ENCODE data around the gene POU6F2.
A peak's percentile ranks its signal among the peaks of the same experiment; 100 is the strongest.

The POU6F2 gene

GRCh38 chr7:39465055-39465929 is 487.6 kb downstream of the POU6F2 start:
- no peak for TF ChIP-seq ZBTB7A (IDR thresholded peaks at IDR 0.05; ENCODE audit: low read depth)
- no peak for TF ChIP-seq TAF1 (IDR thresholded peaks at IDR 0.05; ENCODE audit: low read depth)
- no peak for TF ChIP-seq CREB1 (IDR thresholded peaks at IDR 0.05; ENCODE audit: low read depth)
- TF ChIP-seq EGR1 (IDR thresholded peaks at IDR 0.05) = no peak
- TF ChIP-seq RAD21 (IDR thresholded peaks at IDR 0.05; ENCODE audit: low read depth) = peak; percentile 80
- TF ChIP-seq FOXM1 (IDR thresholded peaks at IDR 0.05; ENCODE audit: borderline replicate concordance, low read depth) = no peak
- no peak for TF ChIP-seq EP300 (IDR thresholded peaks at IDR 0.05; ENCODE audit: borderline replicate concordance)
- no peak for TF ChIP-seq NFIC (IDR thresholded peaks at IDR 0.05)
- no peak for TF ChIP-seq REST (IDR thresholded peaks at IDR 0.05; ENCODE audit: low read depth)
- peak; percentile 69 for TF ChIP-seq TEAD4 (IDR thresholded peaks at IDR 0.05)
- no peak for TF ChIP-seq MAX (IDR thresholded peaks at IDR 0.05)
- TF ChIP-seq USF1 (IDR thresholded peaks at IDR 0.05) = no peak
- TF ChIP-seq TCF12 (IDR thresholded peaks at IDR 0.05; ENCODE audit: low read depth) = no peak

GRCh38 chr7:39468261-39468660 is 490.6 kb downstream of the POU6F2 start:
- TF ChIP-seq TEAD4 (IDR thresholded peaks at IDR 0.05) (no peak), EP300 (IDR thresholded peaks at IDR 0.05; ENCODE audit: borderline replicate concordance) (no peak), RAD21 (IDR thresholded peaks at IDR 0.05; ENCODE audit: low read depth) (no peak), CEBPB (IDR thresholded peaks at IDR 0.05) (no peak), USF1 (IDR thresholded peaks at IDR 0.05) (no peak), MAX (IDR thresholded peaks at IDR 0.05) (no peak), ZBTB7A (IDR thresholded peaks at IDR 0.05; ENCODE audit: low read depth) (no peak), TCF12 (IDR thresholded peaks at IDR 0.05; ENCODE audit: low read depth) (no peak), EGR1 (IDR thresholded peaks at IDR 0.05) (no peak), CREB1 (IDR thresholded peaks at IDR 0.05; ENCODE audit: low read depth) (no peak)

GRCh38 chr7:39468808-39469374 is 491.2 kb downstream of the POU6F2 start:
- TF ChIP-seq NFIC (IDR thresholded peaks at IDR 0.05) (no peak), MAX (IDR thresholded peaks at IDR 0.05) (no peak), TEAD4 (IDR thresholded peaks at IDR 0.05) (no peak), TCF12 (IDR thresholded peaks at IDR 0.05; ENCODE audit: low read depth) (no peak), RAD21 (IDR thresholded peaks at IDR 0.05; ENCODE audit: low read depth) (no peak), ZBTB7A (IDR thresholded peaks at IDR 0.05; ENCODE audit: low read depth) (no peak), EGR1 (IDR thresholded peaks at IDR 0.05) (no peak), USF1 (IDR thresholded peaks at IDR 0.05) (no peak), CREB1 (IDR thresholded peaks at IDR 0.05; ENCODE audit: low read depth) (no peak), CEBPB (IDR thresholded peaks at IDR 0.05) (no peak), EP300 (IDR thresholded peaks at IDR 0.05; ENCODE audit: borderline replicate concordance) (no peak)

GRCh38 chr7:39480901-39481300 is 503.2 kb downstream of the POU6F2 start:
- no peak for TF ChIP-seq CREB1 (IDR thresholded peaks at IDR 0.05; ENCODE audit: low read depth)
- no peak for TF ChIP-seq TCF12 (IDR thresholded peaks at IDR 0.05; ENCODE audit: low read depth)
- no peak for TF ChIP-seq TAF1 (IDR thresholded peaks at IDR 0.05; ENCODE audit: low read depth)
- no peak for TF ChIP-seq EP300 (IDR thresholded peaks at IDR 0.05; ENCODE audit: borderline replicate concordance)
- no peak for TF ChIP-seq NFIC (IDR thresholded peaks at IDR 0.05)
- no peak for TF ChIP-seq EGR1 (IDR thresholded peaks at IDR 0.05)
- no peak for TF ChIP-seq CEBPB (IDR thresholded peaks at IDR 0.05)
- TF ChIP-seq MAX (IDR thresholded peaks at IDR 0.05) = no peak
- no peak for TF ChIP-seq RAD21 (IDR thresholded peaks at IDR 0.05; ENCODE audit: low read depth)
- no peak for TF ChIP-seq USF1 (IDR thresholded peaks at IDR 0.05)

GRCh38 chr7:39488467-39489393 is 511.0 kb downstream of the POU6F2 start:
- TF ChIP-seq EGR1 (IDR thresholded peaks at IDR 0.05) (no peak), MAX (IDR thresholded peaks at IDR 0.05) (no peak), ZBTB7A (IDR thresholded peaks at IDR 0.05; ENCODE audit: low read depth) (no peak), TCF12 (IDR thresholded peaks at IDR 0.05; ENCODE audit: low read depth) (no peak), CREB1 (IDR thresholded peaks at IDR 0.05; ENCODE audit: low read depth) (no peak), REST (IDR thresholded peaks at IDR 0.05; ENCODE audit: low read depth) (no peak), EP300 (IDR thresholded peaks at IDR 0.05; ENCODE audit: borderline replicate concordance) (no peak), TAF1 (IDR thresholded peaks at IDR 0.05; ENCODE audit: low read depth) (no peak), TEAD4 (IDR thresholded peaks at IDR 0.05) (no peak), FOXM1 (IDR thresholded peaks at IDR 0.05; ENCODE audit: borderline replicate concordance, low read depth) (no peak), NFIC (IDR thresholded peaks at IDR 0.05) (no peak), YY1 (IDR thresholded peaks at IDR 0.05; ENCODE audit: low read depth) (no peak), USF1 (IDR thresholded peaks at IDR 0.05) (no peak), RAD21 (IDR thresholded peaks at IDR 0.05; ENCODE audit: low read depth) (no peak), CEBPB (IDR thresholded peaks at IDR 0.05) (no peak)
